Astrocyte of the cerebellum (primary cell): ENCODE results near the gene JARID2.

Source experiments
- DNase-seq: peaks from one replicate; pipeline ENCODE4 v3.0.0-alpha.2; 2011; ENCODE audit warnings: low read depth
- H3K4me3 ChIP-seq: 2 replicates; pipeline ENCODE4 v1.5.1; 2011; ENCODE audit warnings: mild to moderate bottlenecking, low read depth, low read length, moderate library complexity
- CTCF ChIP-seq: IDR thresholded peaks from 2 replicates; pipeline ENCODE4 v1.5.1; 2012; ENCODE audit warnings: low read length, low read depth, moderate library complexity, mild to moderate bottlenecking; ENCODE audit errors: missing control alignments
- in situ Hi-C: cut with HindIII; loops from 2 replicates; pipeline ENCODE4 v1.10.0; 2017; ENCODE audit warnings: low sequenced_read_pairs

The JARID2 gene

GRCh38 chr6:15434823-15435380 lies 189.0 kb downstream of the JARID2 start:
- no peak for TF ChIP-seq CTCF
- H3K4me3 ChIP-seq, result no peak overlapping the region
- DNase-seq, result no peak
- in situ Hi-C loops, result no loop called here

- in situ Hi-C loops, result no loop called here
- H3K4me3 ChIP-seq, result no peak overlapping the region
- TF ChIP-seq CTCF, result no peak
- DNase-seq, result no peak
Observed at GRCh38 chr6:15435468-15435867, 189.6 kb downstream of the JARID2 start.

- no peak for TF ChIP-seq CTCF
- in situ Hi-C loops, result no loop called here
- H3K4me3 ChIP-seq, result no peak overlapping the region
- DNase-seq, result no peak
Observed at GRCh38 chr6:15436451-15436850, 190.6 kb downstream of the JARID2 start.

- no peak for DNase-seq
- TF ChIP-seq CTCF, result no peak
- H3K4me3 ChIP-seq, result no peak overlapping the region
- in situ Hi-C loops, result no loop called here
Observed at GRCh38 chr6:15437090-15437635, 191.3 kb downstream of the JARID2 start.

- no peak for DNase-seq
- in situ Hi-C loops, result no loop called here
- TF ChIP-seq CTCF, result no peak
- H3K4me3 ChIP-seq, result no peak overlapping the region
Observed at GRCh38 chr6:15439410-15440025, 193.6 kb downstream of the JARID2 start.

GRCh38 chr6:15440040-15440439 lies 194.2 kb downstream of the JARID2 start:
- DNase-seq, result no peak
- no peak overlapping the region for H3K4me3 ChIP-seq
- TF ChIP-seq CTCF, result no peak
- in situ Hi-C loops, result no loop called here
